HG03575 (cell line): ENCODE results near the gene ELL2.
"Not testable (repeated sequence)": the region's sequence is repeated elsewhere in the genome, so short reads cannot be mapped to it uniquely, and the experiment has no call there.

Experiments
- ATAC-seq: cut with Tn5 transposase; IDR thresholded peaks from one replicate; pipeline ENCODE4 v1.9.1; 2021; ENCODE audit not compliant: unreplicated experiment, insufficient number of reproducible peaks, low FRiP score; ENCODE audit errors: extremely low read depth

ELL2 gene

DNA sequence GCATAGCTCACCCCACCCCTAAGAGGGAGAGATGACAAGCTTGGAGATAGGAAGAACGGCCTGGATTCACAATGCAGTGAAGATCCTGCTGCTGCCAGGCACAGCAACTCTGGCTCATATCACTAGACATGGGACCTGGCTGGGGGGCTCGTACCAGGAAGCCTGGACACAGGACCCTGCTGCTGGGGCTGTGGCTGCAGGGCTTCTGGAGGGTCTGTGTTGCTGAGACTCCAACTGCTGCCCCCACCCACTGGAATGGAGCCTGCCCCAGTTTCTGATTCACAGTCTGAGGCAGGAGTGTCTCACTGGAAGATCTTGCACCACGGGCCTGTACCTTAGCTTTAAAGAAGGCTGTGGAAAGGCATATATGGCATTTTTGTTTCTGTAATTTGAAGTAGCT, 108.2 kb downstream of the ELL2 start:
- ATAC-seq: no peak

DNA sequence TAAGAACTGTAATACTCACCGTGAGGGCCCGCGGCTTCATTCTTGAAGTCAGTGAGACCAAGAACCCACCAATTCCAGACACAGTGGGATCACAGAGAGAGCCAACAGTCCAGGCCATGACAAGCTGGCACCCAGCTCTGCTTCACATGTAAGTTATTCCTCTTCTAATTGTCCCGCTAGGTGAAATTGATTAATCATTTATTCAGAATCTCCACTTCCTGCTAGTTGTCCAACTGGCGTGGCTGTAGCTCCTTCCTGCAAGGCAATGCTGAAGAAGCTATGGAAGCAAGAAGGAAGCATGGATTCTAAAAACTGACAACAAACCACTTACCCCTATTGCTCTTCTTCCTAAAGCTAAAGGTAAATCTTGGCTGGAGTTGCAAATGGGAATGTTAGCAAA, 109.1 kb downstream of the ELL2 start:
- ATAC-seq: no peak

DNA sequence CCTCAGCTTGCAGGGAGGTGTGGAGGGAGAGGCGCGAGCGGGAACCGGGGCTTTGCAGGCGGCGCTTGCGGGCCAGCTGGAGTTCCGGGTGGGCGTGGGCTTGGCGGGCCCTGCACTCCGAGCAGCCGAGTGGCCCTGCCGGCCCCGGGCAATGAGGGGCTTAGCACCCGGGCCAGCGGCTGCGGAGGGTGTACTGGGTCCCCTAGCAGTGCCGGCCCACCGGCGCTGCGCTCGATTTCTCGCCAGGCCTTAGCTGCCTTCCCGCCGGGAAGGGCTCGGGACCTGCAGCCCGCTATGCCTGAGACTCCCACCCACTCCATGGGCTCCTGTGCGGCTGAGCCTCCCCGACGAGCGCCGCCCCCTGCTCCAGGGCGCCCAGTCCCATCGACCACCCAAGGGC, 110.5 kb downstream of the ELL2 start:
- ATAC-seq: not testable (repeated sequence)

DNA sequence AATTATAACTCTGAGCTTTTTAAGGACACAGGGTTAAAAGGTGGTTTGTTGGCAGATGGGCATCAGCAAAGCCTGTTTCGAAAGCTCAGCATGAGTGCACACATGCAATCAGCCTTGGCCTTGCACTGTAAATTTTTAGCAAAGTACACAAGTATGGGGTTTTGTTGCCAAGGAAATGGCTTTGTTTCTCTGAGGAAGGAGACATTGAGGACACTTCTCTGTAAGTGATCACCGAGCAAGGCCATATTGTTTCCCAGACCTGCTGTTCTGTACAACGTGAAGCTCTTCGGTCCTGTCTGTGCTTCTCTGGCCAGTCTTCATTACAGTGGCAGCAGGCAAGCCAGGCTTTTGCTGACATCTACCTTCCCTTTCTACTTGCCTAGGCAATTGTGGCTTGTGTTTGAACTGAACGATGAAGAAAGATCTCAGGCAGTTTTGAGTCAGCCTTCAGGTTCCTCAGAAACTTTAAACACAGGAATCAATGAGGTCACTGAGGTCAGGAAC, 111.2 kb downstream of the ELL2 start:
- ATAC-seq: no peak

DNA sequence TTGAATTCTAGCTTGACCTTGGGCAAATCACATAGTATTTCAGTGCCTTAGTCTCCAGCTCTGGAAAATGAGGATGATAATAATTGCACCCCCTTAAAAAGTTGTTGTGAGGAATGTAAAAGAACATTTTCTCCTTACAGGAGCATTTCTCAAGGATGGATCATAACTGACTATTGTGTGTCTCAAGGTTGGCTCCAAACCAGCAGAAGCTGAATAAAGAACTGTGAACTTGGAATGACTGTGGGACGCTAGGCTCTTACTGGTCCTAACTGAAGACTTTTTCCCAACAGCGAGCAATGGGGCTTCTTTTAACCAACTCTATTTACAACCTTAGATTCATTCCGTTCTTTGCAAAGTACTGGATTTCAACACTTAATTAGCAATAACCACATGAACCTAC, 113.0 kb downstream of the ELL2 start:
- no peak for ATAC-seq

DNA sequence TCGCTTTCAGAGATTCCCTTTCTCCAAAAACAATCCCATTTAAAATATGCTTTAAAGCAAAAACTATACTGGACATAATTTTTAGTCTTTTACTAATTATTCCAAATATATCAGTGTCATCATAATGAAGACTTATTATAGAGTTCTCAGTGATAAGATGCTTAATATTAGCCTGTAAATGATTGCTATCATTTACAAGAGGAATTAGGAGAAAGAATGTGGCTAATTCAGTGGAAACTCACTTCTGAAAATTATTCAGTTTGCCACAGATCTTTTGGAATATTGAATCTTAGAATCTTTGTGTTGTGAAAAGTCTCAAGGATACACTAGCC, 114.4 kb downstream of the ELL2 start:
- no peak for ATAC-seq

DNA sequence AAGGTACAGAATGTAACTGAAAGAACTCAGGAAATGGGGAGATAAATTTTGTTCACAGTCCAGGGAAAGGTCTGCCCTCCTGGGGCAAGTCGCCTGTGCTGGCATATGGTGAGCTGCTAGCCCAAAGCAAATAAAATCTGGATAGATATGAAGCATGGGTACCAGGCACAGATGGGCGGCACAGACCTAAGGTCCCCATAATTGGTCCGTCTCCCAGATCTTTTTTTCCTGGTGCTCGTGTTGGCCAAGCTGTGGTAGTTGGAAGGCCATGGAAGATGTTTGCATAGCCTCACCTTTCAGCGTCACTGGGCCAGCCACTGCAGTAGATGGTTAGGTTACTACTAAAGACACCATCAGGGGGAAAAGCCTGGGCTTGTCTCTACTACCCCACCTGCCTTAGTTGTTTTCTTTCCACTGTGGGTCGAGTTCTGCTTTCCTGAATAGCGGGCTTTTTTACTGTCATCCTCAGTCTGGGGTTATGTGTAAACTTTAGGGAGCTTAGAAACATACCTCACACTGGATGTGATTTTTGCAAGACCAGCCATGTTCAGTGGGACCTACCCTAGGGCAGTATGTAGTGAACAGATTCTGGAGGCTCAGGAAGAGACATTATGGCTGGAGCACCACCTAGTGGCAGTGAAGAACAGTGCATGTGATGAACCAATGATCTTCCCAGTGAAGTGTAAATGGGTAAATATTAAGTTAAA, 114.9 kb downstream of the ELL2 start:
- no peak for ATAC-seq

DNA sequence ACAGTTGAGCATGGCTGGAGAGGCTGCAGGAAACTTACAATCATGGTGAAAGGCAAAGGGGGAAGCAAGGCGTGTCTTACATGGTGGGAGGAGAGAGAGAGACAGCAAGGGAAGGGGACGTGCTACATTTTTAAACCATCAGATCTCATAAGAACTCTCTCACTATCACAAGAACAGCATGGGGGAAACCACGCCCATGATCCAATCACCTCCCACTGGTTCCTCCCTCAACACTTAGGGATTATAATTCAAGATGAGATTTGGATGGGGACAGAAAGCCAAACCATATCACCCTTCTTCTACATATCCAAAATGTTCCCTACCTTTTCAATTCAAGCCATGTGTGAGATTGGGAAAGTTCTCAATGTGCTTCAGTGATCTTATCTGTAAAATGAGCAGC, 116.3 kb downstream of the ELL2 start:
- ATAC-seq: no peak

DNA sequence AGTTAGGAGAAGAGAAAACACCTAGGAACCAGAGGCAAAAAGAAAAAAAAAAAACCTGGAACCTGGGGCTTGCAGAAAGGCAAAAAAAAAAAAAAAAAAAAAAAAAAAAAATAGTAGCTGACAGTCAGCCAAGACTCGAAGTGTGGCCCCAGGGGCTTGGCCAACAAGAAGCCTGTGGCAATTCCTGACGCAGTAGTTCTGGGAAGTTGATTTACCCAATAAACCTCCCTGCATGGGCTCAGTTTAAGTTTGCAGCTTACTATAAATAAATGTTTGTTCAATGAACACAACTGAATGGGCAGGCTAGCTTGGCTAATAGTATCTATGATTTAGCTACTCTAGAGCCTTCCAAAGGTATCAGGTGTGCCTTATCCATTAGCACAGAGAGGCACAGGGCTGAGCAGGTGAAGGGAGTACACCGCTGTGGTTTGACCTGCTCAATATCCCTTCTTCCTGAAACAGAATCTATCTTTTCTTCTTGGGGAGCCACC, 117.9 kb downstream of the ELL2 start:
- no peak for ATAC-seq

DNA sequence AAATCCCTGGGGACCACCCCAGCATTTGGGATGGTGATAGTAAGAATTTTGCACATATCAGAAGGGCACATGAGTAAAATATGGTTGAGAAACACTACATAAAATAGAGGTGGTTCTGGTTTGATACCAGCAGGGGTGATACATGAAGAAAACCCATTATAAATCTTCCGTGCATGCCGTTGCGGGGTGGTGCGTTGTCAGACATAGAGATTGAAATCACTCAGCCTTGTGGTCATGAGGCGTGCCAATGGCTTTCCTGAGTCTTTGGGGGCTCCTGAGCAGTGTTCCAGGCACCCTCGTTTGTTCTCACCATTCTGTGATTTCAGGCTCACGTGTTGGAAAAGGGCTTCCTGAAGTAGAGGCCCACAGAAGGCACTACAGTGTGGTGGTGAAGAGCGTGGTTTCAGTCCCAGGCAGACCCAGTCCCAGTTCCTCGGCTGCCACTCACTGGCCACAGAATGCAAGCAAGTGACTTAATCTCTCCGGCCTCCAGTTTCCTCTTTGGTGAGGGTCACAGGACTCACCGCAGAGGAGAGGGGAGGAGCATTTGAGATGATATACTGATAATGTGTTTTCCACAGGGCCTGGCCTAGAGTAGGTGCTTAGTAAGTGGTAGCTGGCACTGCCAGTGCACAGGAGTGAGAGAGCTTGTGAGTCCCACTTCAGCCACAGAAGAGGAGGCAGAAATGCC, 118.7 kb downstream of the ELL2 start:
- ATAC-seq: peak; percentile 78

DNA sequence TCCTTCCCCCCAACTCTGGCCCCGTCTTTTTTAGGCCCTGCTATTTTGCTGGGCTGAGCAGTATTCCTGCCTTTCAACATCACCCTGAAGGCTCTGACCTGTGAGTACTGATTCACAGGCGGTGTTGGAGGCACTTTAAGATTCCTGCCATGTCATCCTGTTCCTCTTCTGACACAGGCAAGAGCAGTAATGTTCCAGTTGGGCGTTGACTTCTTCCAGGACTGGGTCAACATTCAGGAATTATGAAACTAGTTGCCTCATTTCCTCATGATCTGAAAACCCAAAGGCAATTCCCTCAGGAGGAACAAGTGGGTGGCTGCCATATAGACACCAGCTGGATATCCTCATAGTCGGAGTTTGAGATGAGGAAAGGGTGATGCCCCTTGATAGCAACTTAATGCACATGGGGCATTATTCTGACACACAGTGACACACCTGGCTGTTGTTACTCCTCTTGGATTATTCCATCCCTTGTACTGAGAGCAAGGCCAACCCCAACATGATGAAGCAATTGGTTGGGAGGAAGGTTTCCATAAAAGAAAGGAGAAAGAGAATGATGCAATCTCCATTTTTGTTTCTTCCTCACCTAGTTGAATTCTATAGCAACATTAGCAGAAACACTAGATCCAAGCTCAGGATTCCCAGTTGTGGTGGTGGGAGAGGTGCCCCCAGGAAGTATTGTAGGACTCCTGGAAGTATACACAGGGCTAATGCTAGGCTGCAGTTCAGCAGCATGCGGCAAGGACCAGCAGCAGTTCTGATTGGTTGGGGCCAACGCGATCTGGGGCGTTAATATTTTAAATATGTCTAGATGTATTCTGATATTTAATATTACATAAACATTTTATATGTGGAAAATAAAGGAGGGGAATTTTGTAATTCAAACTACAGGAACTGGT, 119.5 kb downstream of the ELL2 start:
- no peak for ATAC-seq

DNA sequence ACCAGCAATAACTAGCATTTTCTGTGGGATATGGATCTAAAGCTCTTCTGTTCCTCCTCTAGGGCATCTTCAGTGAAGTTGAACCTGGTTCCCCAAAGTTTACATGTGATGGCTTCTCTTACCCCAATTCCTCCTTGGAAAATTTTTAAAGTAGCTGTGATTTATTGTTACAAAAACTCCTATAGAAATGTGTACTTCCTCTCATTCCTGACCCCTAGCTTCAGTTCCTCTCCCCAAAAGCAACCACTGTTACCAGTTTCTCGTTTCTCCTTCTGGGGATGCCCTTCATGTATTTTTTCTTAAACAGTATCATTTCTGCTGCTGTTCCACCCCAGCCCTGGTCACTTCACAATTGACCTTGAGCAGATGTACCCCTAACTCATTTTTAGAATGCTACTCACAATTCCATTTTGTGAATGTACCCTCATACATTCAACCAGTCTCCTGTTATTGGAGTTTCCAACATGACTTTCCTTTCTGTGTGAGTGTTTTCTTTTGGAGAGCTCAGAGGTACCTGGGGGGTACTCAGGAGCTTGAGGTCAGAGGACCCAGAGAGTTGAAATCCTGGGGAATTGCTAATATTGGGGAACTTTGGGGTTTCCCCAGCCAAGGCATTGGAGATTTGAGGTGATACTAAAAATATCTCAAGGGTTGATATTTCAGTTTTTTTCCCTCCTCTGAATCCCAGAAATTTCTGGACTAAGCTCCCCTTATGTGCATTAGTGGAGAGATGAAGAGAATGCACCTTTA, 120.5 kb downstream of the ELL2 start:
- ATAC-seq: no peak

DNA sequence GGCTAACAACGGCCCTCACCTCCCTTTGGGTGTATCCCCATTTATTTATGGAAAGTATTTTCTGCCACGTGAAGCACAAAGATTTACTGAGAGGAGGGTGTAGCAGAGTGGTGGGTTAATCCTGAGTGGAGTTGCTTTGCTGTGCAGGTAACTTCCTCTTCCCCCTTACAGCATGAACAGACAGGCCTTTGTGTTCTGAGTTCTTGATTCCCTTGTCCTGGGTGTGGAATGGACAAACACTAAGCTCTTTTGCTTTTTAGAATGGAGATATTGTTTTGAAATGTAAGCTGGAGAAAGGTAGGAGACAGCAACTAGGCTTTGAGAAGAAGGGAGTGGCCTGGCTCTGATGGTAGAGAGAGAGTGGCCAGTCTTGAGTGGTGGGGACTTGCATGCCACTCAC, 122.0 kb downstream of the ELL2 start:
- ATAC-seq: no peak

DNA sequence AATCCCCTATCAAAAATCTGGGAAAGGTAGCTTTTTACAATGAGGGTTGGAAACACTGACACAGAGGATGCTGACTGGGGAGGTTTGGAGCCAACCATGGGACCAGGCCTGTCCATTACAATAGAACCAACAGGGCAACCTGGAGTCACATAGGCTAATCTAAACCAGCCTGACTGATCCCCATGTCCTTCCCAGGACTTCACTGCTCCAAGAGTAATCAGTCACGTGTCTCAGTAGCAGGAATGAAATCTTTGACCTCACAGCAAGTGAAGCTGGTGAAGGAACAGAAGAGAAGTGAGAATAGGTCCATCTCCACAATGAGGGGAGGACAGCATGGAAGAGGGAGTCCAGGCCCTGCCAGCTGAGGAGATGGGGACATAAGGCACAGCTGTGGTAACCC, 123.1 kb downstream of the ELL2 start:
- no peak for ATAC-seq

DNA sequence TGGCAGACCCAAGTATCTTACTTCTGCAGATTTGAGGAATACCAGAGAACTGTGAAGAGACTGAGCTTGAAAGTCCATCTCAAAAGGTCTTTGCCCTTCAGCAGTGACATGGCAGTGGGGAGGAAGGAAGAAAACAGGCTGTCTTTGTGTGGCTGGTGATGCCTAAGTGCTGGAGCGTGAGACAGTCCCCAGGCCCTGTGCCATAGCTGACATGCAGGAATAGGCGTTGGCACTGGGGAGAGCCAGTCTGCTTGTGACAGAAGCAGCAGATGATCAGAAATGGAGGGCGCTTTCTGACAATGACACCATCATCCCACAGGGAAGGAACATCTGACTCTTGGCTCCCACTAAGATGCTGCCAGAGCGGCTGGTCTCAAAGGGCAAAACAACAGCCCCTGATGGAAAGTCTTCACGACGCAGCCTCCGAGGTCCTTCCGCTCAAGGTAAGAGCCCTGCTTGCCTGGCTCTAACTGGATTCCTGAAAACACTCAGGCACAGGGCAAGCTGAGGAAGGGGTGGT, 123.6 kb downstream of the ELL2 start:
- ATAC-seq: no peak

DNA sequence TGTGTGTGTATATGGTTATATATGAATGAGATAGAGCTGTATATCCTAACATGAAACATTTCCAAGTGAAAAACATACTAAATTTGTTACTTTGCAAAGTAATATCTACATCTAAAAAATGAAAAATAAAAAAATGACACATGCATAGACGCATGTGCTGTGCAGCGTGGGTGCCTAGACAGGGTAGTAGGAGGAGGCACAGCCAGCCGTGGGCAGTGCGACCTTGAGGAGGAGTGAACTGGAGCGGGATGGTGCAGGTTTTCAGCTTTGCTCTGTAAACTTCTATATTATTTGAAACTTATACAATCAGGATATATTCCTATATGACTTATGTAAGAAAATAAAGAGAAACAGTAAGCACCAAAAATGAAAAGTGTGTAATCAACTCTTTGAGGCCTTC, 124.2 kb downstream of the ELL2 start:
- no peak for ATAC-seq

DNA sequence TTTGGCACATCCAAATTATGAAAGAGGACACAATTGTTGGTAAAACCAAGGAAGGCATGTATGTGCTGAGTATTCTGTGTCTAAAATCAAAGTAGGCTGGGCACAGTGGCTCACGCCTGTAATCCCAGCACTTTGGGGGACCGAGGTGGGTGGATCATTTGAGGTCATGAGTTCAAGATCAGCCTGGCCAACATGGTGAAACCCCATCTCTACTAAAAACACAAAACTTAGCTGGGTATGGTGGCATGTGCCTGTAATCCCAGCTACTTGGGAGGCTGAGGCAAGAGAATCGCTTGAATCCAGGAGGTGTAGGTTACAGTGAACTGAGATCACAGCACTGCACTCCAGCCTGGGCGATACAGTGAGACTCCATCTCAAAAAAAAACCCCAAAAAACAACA, 124.7 kb downstream of the ELL2 start:
- not testable (repeated sequence) for ATAC-seq

DNA sequence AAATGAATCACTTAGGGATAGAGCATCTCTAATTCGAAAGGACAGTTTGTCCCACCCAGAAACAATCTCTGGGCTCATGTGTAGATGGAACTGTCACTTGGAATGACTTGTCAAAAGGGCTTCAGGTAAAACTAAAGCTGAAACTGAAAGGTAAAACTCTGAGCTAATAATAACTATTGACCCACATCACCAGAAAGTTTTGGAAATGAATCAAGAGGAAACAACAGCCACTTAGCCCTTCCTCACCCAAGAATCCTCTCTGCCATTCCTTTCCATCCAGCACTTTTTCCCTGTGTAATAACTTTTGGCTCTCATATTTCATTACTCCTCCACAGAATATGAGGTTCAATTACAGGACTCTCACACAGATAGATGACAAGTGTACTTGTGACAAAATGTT, 125.1 kb downstream of the ELL2 start:
- ATAC-seq: no peak
